ENCODE measurements around the gene HSPA12B. TPM values are rescaled to one million over a fixed set of nuclear protein-coding genes. Genes with fewer than 3 reads are reported as not detected.

The HSPA12B gene
- total and polyA plus RNA-seq, 2 of the 4 experiments (the other 2 are of a cell fraction) = not detected

DNA sequence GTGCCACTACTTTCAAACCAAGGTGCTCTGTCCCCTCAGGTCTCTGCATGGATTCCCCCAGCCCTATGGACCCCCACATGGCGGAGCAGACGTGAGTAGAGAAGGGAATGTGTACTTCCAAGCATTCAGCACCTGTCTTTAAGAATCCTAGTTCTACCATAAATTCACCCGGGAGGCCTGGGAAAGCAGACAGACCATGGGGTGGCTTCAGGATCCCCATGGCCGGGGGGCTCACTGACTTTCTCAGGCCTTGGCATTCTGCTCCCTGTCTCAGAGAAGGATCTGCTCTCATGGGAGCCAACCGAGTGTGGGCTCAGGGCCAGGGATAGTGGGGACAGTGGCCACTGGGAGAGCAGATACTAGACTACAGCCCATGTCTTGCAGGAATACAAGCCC, 65.9 kb downstream of the HSPA12B start:
- peak overlapping the region in 1 of 2 experiments; percentile 44; a peak in 2 of 4 replicates for H4K8ac ChIP-seq (ENCODE audit: low read depth in 2 of 2, low read length in 2 of 2)
- peak overlapping the region; percentile 82 for H3K14ac ChIP-seq (replicated peaks; ENCODE audit: low read depth, low read length)
- peak overlapping the region; percentile 60 for H2BK120ac ChIP-seq (ENCODE audit: low read depth, low read length)
- H3K4me2 ChIP-seq (ENCODE audit: low read depth, low read length) = peak overlapping the region; percentile 76
- no peak overlapping the region for H2AFZ ChIP-seq (replicated peaks; ENCODE audit: low read length, poor library complexity)
- peak overlapping the region; percentile 56; the same call in 1 of the 2 replicates for H3K56ac ChIP-seq (ENCODE audit: extremely low read depth, insufficient read depth, low read length)
- H3K18ac ChIP-seq (ENCODE audit: low read depth, low read length) = no peak overlapping the region
- TF ChIP-seq CEBPB (IDR thresholded peaks at IDR 0.05; ENCODE audit: low read depth, low read length) = no peak
- TF ChIP-seq, protein P1, sequence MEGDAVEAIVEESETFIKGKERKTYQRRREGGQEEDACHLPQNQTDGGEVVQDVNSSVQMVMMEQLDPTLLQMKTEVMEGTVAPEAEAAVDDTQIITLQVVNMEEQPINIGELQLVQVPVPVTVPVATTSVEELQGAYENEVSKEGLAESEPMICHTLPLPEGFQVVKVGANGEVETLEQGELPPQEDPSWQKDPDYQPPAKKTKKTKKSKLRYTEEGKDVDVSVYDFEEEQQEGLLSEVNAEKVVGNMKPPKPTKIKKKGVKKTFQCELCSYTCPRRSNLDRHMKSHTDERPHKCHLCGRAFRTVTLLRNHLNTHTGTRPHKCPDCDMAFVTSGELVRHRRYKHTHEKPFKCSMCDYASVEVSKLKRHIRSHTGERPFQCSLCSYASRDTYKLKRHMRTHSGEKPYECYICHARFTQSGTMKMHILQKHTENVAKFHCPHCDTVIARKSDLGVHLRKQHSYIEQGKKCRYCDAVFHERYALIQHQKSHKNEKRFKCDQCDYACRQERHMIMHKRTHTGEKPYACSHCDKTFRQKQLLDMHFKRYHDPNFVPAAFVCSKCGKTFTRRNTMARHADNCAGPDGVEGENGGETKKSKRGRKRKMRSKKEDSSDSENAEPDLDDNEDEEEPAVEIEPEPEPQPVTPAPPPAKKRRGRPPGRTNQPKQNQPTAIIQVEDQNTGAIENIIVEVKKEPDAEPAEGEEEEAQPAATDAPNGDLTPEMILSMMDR (conservative IDR thresholded peaks at IDR 0.05; ENCODE audit: low read depth, low read length) = no peak
- ATAC-seq (ENCODE audit: low read depth) (no peak), DNase-seq (no peak)
- peak overlapping the region; percentile 29; the same call in 1 of the 2 replicates for H3K27ac ChIP-seq (ENCODE audit: insufficient read depth, low read length)
- H2AK9ac ChIP-seq (replicated peaks; ENCODE audit: low read depth, low read length, poor library complexity) = peak overlapping the region; percentile 55
- no peaks in the 10 kb centered on the region for H3K9me3 ChIP-seq (ENCODE audit: control insufficient read depth, insufficient read depth, low read length)
- H4K20me1 ChIP-seq (ENCODE audit: insufficient read depth, low read length) = no peaks in the 10 kb centered on the region
- peak overlapping the region; percentile 62 for H3K4ac ChIP-seq (ENCODE audit: low read depth, low read length)
- H3K23ac ChIP-seq (ENCODE audit: low read depth, low read length) = 0 out of 2 replicates have a peak overlapping the region, but pooled peaks have one; percentile 51
- H3K4me3 ChIP-seq (ENCODE audit: insufficient read depth, low read depth, low read length) = no peak overlapping the region
- H4K5ac ChIP-seq (ENCODE audit: low read depth, low read length) = no peak overlapping the region; the same call in 1 of the 2 replicates
- peaks cover 43% of the 10 kb centered on the region for H3K36me3 ChIP-seq (ENCODE audit: control insufficient read depth, insufficient read depth, low read length)
- intact Hi-C loops (cut with micrococcal nuclease) (loop anchor here (2.0 kb wide), 1 partner anchor 14 kb away; no protein-coding TSS in a partner anchor), dilution Hi-C loops (cut with HindIII; ENCODE audit: low sequenced_read_pairs, unreplicated experiment) (no loop called here), in situ Hi-C loops (cut with MboI; ENCODE audit: low sequenced_read_pairs) (no loop called here)
- H3K9me1 ChIP-seq (ENCODE audit: insufficient read depth, low read length) = peaks cover 24% of the 10 kb centered on the region
- WGBS, 2 experiments (ENCODE audit: extremely low coverage in 2 of 2, insufficient read length in 1 of 2) = no CpG with 5 or more reads among the region's 5 CpGs
- BruUV-seq (replicated peaks) = no TSS peak
- no peak overlapping the region; the same call in 2 of the 3 replicates for H2BK15ac ChIP-seq (ENCODE audit: low read depth, low read length)
- H4K91ac ChIP-seq (ENCODE audit: insufficient read depth, low read depth, low read length) = peak overlapping the region; percentile 29
- 0 out of 2 replicates have a peak overlapping the region, but pooled peaks have one; percentile 66 for H2BK20ac ChIP-seq (ENCODE audit: low read depth, low read length)
- peaks cover 26% of the 10 kb centered on the region for H3K4me1 ChIP-seq (ENCODE audit: control insufficient read depth, insufficient read depth, low read length)
- H3K79me1 ChIP-seq (ENCODE audit: low read depth in 1 of 2, low read length in 2 of 2) = peaks cover 37 to 80% of the 10 kb centered on the region in 2 experiments
- H2BK5ac ChIP-seq (ENCODE audit: low read depth, low read length, poor library complexity, severe bottlenecking) = peak overlapping the region; percentile 39
- H3K27me3 ChIP-seq (ENCODE audit: control insufficient read depth, insufficient read depth, low read length) = no peaks in the 10 kb centered on the region
- peak overlapping the region; percentile 19; the same call in 1 of the 2 replicates for H3K9ac ChIP-seq (ENCODE audit: low read depth, low read length)
- ChIA-PET CTCF (no interaction called here), POLR2A (ENCODE audit: unreplicated experiment) (interaction anchor here (0.5 to 0.7 kb wide), 3 partner anchors 41 to 95 kb away, joined by 3 to 12 read pairs (median 7); no protein-coding TSS in a partner anchor)
- peak overlapping the region; percentile 69; the same call in 1 of the 2 replicates for H2AK5ac ChIP-seq (ENCODE audit: low read depth, low read length)

Data from IMR-90 (cell line).